Body of pancreas (tissue), 4 donors: ENCODE data around the gene TAMALIN.

Experiments
- CTCF ChIP-seq, 7 experiments: fragments of 450-650 bp in 4 of 7; fragments of 200-600 bp in 3 of 7; sonication (generic) in 3 of 7; IDR thresholded peaks; one replicate each; pipeline ENCODE4 v1.5.1; 2016 to 2019; ENCODE audit warnings: antibody characterized with exemption in 7 of 7
- POLR2A ChIP-seq, 3 donors: fragments of 450-650 bp; IDR thresholded peaks; one replicate each; pipeline ENCODE4 v1.6.1; 2016; ENCODE audit warnings: antibody characterized with exemption in 3 of 3, mild to moderate bottlenecking in 2 of 3

GRCh38 chr12:52020539-52021336, 14.0 kb downstream of the TAMALIN start:
- TF ChIP-seq POLR2A (IDR thresholded peaks at IDR 0.05): no peak
- TF ChIP-seq CTCF (IDR thresholded peaks at IDR 0.05): peak; percentile 40 to 70 (median 60)
